Vagina (tissue), 2 donors: ENCODE measurements around the gene NEDD9. TPM values are rescaled to one million over a fixed set of nuclear protein-coding genes. Genes with fewer than 3 reads are reported as not detected.

Experiments
- DNase-seq, 2 donors: peaks; one replicate each; pipeline ENCODE4 v3.0.0-alpha.2; 2017; ENCODE audit errors: extremely low spot score in 2 of 2
- H3K27ac ChIP-seq: fragments of 200-600 bp; sonication (generic); one replicate; pipeline ENCODE4 v1.5.1; 2019
- H3K27me3 ChIP-seq: fragments of 200-600 bp; sonication (generic); one replicate; pipeline ENCODE4 v1.5.1; 2019
- H3K36me3 ChIP-seq, 2 donors: fragments of 200-600 bp; sonication (generic); one replicate each; pipeline ENCODE4 v1.5.1; 2017 to 2019
- H3K4me1 ChIP-seq: fragments of 200-600 bp; sonication (generic); one replicate; pipeline ENCODE4 v1.5.1; 2019
- H3K4me3 ChIP-seq, 2 donors: fragments of 200-600 bp; sonication (generic); 1 replicate in 1 of 2; 2 replicates in 1 of 2; pipeline ENCODE4 v1.5.1; 2016 to 2019
- H3K9me3 ChIP-seq: fragments of 200-600 bp; sonication (generic); one replicate; pipeline ENCODE4 v1.5.1; 2019
- CTCF ChIP-seq, 3 experiments: fragments of 450-650 bp in 2 of 3; fragments of 200-600 bp in 1 of 3; sonication (generic) in 1 of 3; IDR thresholded peaks; one replicate each; pipeline ENCODE4 v1.5.1; 2017 to 2019; ENCODE audit warnings: antibody characterized with exemption in 3 of 3, mild to moderate bottlenecking in 2 of 3, moderate library complexity in 2 of 3
- POLR2A ChIP-seq, 2 donors: fragments of 450-650 bp; IDR thresholded peaks; one replicate each; pipeline ENCODE4 v1.6.1; 2017; ENCODE audit warnings: antibody characterized with exemption in 2 of 2, mild to moderate bottlenecking in 2 of 2, moderate library complexity in 2 of 2
- POLR2AphosphoS5 ChIP-seq, 2 donors: sonication (generic); formaldehyde crosslinking; IDR thresholded peaks; one replicate each; pipeline ENCODE4 v1.9.0; 2017; ENCODE audit warnings: antibody characterized with exemption in 2 of 2, mild to moderate bottlenecking in 2 of 2, low read depth in 1 of 2; ENCODE audit not compliant: insufficient read depth in 1 of 2
- intact Hi-C: fragments of 100-400 bp; cut with DNase I; formaldehyde crosslinking; loops from one replicate; pipeline ENCODE4 v1.15.1; 2023
- total RNA-seq: library from RNA; depleted of rRNA; stranded (reverse); fragments of >200 nt; gene quantifications from one replicate; pipeline ENCODE4 v1.2.3, GENCODE V29; 2016

The NEDD9 gene
- total RNA-seq, 1 donor from 2014 or later, result 45.4 TPM

- intact Hi-C loops, result no loop called here
- DNase-seq, result peak in 1 of 2 donors; percentile 56
- peaks cover 13% of the 10 kb centered on the region for H3K4me1 ChIP-seq
- no peak overlapping the region for H3K4me3 ChIP-seq
- H3K9me3 ChIP-seq, result no peaks in the 10 kb centered on the region
- no peaks in the 10 kb centered on the region for H3K27me3 ChIP-seq
- H3K36me3 ChIP-seq, result peaks cover 0 to 29% of the 10 kb centered on the region in 2 donors
- TF ChIP-seq POLR2AphosphoS5 (IDR thresholded peaks at IDR 0.05; ENCODE audit: insufficient read depth in 1 of 2, low read depth in 1 of 2) (peak in 1 of 2 donors; percentile 58), CTCF (IDR thresholded peaks at IDR 0.05) (no peak)
- H3K27ac ChIP-seq, result no peak overlapping the region
Measured at GRCh38 chr6:11194356-11195218, 37.9 kb downstream of the NEDD9 start.

- peak in 1 of 2 donors; percentile 34 for DNase-seq
- H3K27me3 ChIP-seq, result no peaks in the 10 kb centered on the region
- no peak overlapping the region for H3K4me3 ChIP-seq
- peaks cover 13% of the 10 kb centered on the region for H3K4me1 ChIP-seq
- H3K36me3 ChIP-seq, result peaks cover 0 to 29% of the 10 kb centered on the region in 2 donors
- no peaks in the 10 kb centered on the region for H3K9me3 ChIP-seq
- intact Hi-C loops, result no loop called here
- TF ChIP-seq POLR2AphosphoS5 (IDR thresholded peaks at IDR 0.05; ENCODE audit: insufficient read depth in 1 of 2, low read depth in 1 of 2) (no peak), CTCF (IDR thresholded peaks at IDR 0.05) (no peak), POLR2A (IDR thresholded peaks at IDR 0.05) (no peak)
- no peak overlapping the region for H3K27ac ChIP-seq
Measured at GRCh38 chr6:11193434-11193833, 39.0 kb downstream of the NEDD9 start.

GRCh38 chr6:11192167-11192566 is 40.3 kb downstream of the NEDD9 start:
- Histone ChIP-seq H3K4me1 (peaks cover under 1% of the 10 kb centered on the region), H3K9me3 (no peaks in the 10 kb centered on the region), H3K27ac (no peak overlapping the region), H3K27me3 (no peaks in the 10 kb centered on the region), H3K4me3 (no peak overlapping the region), H3K36me3 (peaks cover 0 to 36% of the 10 kb centered on the region in 2 donors)
- TF ChIP-seq CTCF (IDR thresholded peaks at IDR 0.05), result no peak
- TF ChIP-seq POLR2AphosphoS5 (IDR thresholded peaks at IDR 0.05; ENCODE audit: insufficient read depth in 1 of 2, low read depth in 1 of 2), result no peak
- no peak for TF ChIP-seq POLR2A (IDR thresholded peaks at IDR 0.05)
- intact Hi-C loops, result no loop called here
- peak in 1 of 2 donors; percentile 52 for DNase-seq

GRCh38 chr6:11190625-11191245 is 41.7 kb downstream of the NEDD9 start:
- peaks cover 0 to 44% of the 10 kb centered on the region in 2 donors for H3K36me3 ChIP-seq

More at GRCh38 chr6:11190625-11191245, 41.7 kb downstream of the NEDD9 start:
- H3K4me1 ChIP-seq, result no peaks in the 10 kb centered on the region
- no peaks in the 10 kb centered on the region for H3K9me3 ChIP-seq
- H3K27ac ChIP-seq, result no peak overlapping the region
- no peak for DNase-seq
- no peaks in the 10 kb centered on the region for H3K27me3 ChIP-seq
- no peak overlapping the region for H3K4me3 ChIP-seq
- intact Hi-C loops, result no loop called here
- TF ChIP-seq POLR2AphosphoS5 (IDR thresholded peaks at IDR 0.05; ENCODE audit: insufficient read depth in 1 of 2, low read depth in 1 of 2) (no peak), CTCF (IDR thresholded peaks at IDR 0.05) (no peak), POLR2A (IDR thresholded peaks at IDR 0.05) (no peak)
